ENCODE data around the gene OFD1. TPM values are rescaled to one million over a fixed set of nuclear protein-coding genes. Genes with fewer than 3 reads are reported as not detected.

OFD1 gene
- total RNA-seq, 1 experiment from 2014 or later = 14.4 TPM

- ATAC-seq = no peak
- no peak overlapping the region for H2AFZ ChIP-seq (ENCODE audit: low read length)
- CTCF ChIA-PET = no interaction called here
- peak overlapping the region; percentile 98; the same call in 1 of the 2 replicates for H3K9ac ChIP-seq (ENCODE audit: low read length)
- BruUV-seq (replicated peaks) = no TSS peak
- H3K9me3 ChIP-seq (ENCODE audit: low read length) = no peaks in the 10 kb centered on the region
- intact Hi-C loops (cut with micrococcal nuclease) = no loop called here
- H3K79me2 ChIP-seq (ENCODE audit: low read length) = peaks cover 72% of the 10 kb centered on the region
- peak overlapping the region; percentile 82 for H3K4me2 ChIP-seq (ENCODE audit: low read length)
- no peaks in the 10 kb centered on the region for H3K27me3 ChIP-seq (ENCODE audit: low read length)
- DNase-seq = no peak
- H3K9me2 ChIP-seq (replicated peaks; ENCODE audit: low read length) = no peaks in the 10 kb centered on the region
- H3K36me3 ChIP-seq (ENCODE audit: low read depth, low read length) = peaks cover 14% of the 10 kb centered on the region
- H4K20me1 ChIP-seq (ENCODE audit: low read length) = no peaks in the 10 kb centered on the region
- no peak for TF ChIP-seq EZH2phosphoT487 (IDR thresholded peaks at IDR 0.05; ENCODE audit: borderline replicate concordance, low read length)
- TF ChIP-seq CTCF (conservative IDR thresholded peaks at IDR 0.05; ENCODE audit: low read depth, low read length) = no peak
- no peak for TF ChIP-seq EZH2 (IDR thresholded peaks at IDR 0.05; ENCODE audit: low read length, unreplicated experiment)
- no peaks in the 10 kb centered on the region for H3F3A ChIP-seq (ENCODE audit: low read length, unreplicated experiment)
- H3K4me1 ChIP-seq (ENCODE audit: insufficient read depth, low read length) = peaks cover 11% of the 10 kb centered on the region
- no peak overlapping the region for H3K27ac ChIP-seq (ENCODE audit: low read length)
- POLR2A ChIA-PET (ENCODE audit: unreplicated experiment) = no interaction called here
- H3K4me3 ChIP-seq (ENCODE audit: low read length) = peak overlapping the region; percentile 100
Measured at GRCh38 chrX:13732246-13733067, 2.1 kb upstream of the OFD1 start.

GRCh38 chrX:13733506-13733905, 1.0 kb upstream of the OFD1 start:
- ATAC-seq = no peak
- Histone ChIP-seq H3K36me3 (ENCODE audit: low read depth, low read length) (peaks cover 14% of the 10 kb centered on the region), H3K9me2 (replicated peaks; ENCODE audit: low read length) (no peaks in the 10 kb centered on the region), H3K4me1 (ENCODE audit: insufficient read depth, low read length) (peaks cover 11% of the 10 kb centered on the region), H3K79me2 (ENCODE audit: low read length) (peaks cover 72% of the 10 kb centered on the region), H3K9ac (ENCODE audit: low read length) (peak overlapping the region; percentile 98), H3F3A (ENCODE audit: low read length, unreplicated experiment) (no peaks in the 10 kb centered on the region), H3K4me2 (ENCODE audit: low read length) (peak overlapping the region; percentile 82), H4K20me1 (ENCODE audit: low read length) (no peaks in the 10 kb centered on the region), H3K4me3 (ENCODE audit: low read length) (peak overlapping the region; percentile 100), H3K27ac (ENCODE audit: low read length) (no peak overlapping the region), H3K27me3 (ENCODE audit: low read length) (no peaks in the 10 kb centered on the region), H2AFZ (ENCODE audit: low read length) (peak overlapping the region; percentile 79; the same call in 1 of the 2 replicates), H3K9me3 (ENCODE audit: low read length) (no peaks in the 10 kb centered on the region)
- POLR2A ChIA-PET (ENCODE audit: unreplicated experiment) = no interaction called here
- intact Hi-C loops (cut with micrococcal nuclease) = no loop called here
- TF ChIP-seq EZH2 (IDR thresholded peaks at IDR 0.05; ENCODE audit: low read length, unreplicated experiment) (no peak), EZH2phosphoT487 (IDR thresholded peaks at IDR 0.05; ENCODE audit: borderline replicate concordance, low read length) (no peak), CTCF (conservative IDR thresholded peaks at IDR 0.05; ENCODE audit: low read depth, low read length) (no peak)
- no TSS peak for BruUV-seq (replicated peaks)
- no peak for DNase-seq
- CTCF ChIA-PET = no interaction called here

- TF ChIP-seq EZH2phosphoT487 (IDR thresholded peaks at IDR 0.05; ENCODE audit: borderline replicate concordance, low read length) = no peak
- TF ChIP-seq EZH2 (IDR thresholded peaks at IDR 0.05; ENCODE audit: low read length, unreplicated experiment) = no peak
- no peak for TF ChIP-seq CTCF (conservative IDR thresholded peaks at IDR 0.05; ENCODE audit: low read depth, low read length)
- Histone ChIP-seq H3K9ac (ENCODE audit: low read length) (no peak overlapping the region), H3F3A (ENCODE audit: low read length, unreplicated experiment) (no peaks in the 10 kb centered on the region), H3K4me3 (ENCODE audit: low read length) (no peak overlapping the region), H3K4me1 (ENCODE audit: insufficient read depth, low read length) (no peaks in the 10 kb centered on the region), H3K79me2 (ENCODE audit: low read length) (peaks cover 9% of the 10 kb centered on the region), H3K36me3 (ENCODE audit: low read depth, low read length) (peaks cover 24% of the 10 kb centered on the region), H3K27me3 (ENCODE audit: low read length) (no peaks in the 10 kb centered on the region), H3K9me2 (replicated peaks; ENCODE audit: low read length) (no peaks in the 10 kb centered on the region), H2AFZ (ENCODE audit: low read length) (no peak overlapping the region), H3K27ac (ENCODE audit: low read length) (no peak overlapping the region), H4K20me1 (ENCODE audit: low read length) (no peaks in the 10 kb centered on the region), H3K4me2 (ENCODE audit: low read length) (no peak overlapping the region), H3K9me3 (ENCODE audit: low read length) (no peaks in the 10 kb centered on the region)
- ChIA-PET CTCF (no interaction called here), POLR2A (ENCODE audit: unreplicated experiment) (no interaction called here)
- ATAC-seq = no peak
- intact Hi-C loops (cut with micrococcal nuclease) = no loop called here
- peak; percentile 12 for DNase-seq
- BruUV-seq (replicated peaks) = no TSS peak
Measured at GRCh38 chrX:13741695-13742094, 7.1 kb downstream of the OFD1 start.

All from PC-3 (cell line).